ENCODE results near the gene FLNA.

FLNA gene

GRCh38 chrX:154321152-154321551 lies 53.3 kb downstream of the FLNA start:
- Histone ChIP-seq H3K4me3 (ENCODE audit: low read length) (no peak overlapping the region), H3K4me1 (ENCODE audit: control insufficient read depth, insufficient read depth, low read length) (no peaks in the 10 kb centered on the region), H3K27me3 (ENCODE audit: control insufficient read depth, insufficient read depth, low read length) (no peaks in the 10 kb centered on the region), H3K9me3 (ENCODE audit: control insufficient read depth, insufficient read depth, low read length) (no peaks in the 10 kb centered on the region), H3K27ac (ENCODE audit: low read length) (no peak overlapping the region), H3K36me3 (ENCODE audit: control insufficient read depth, insufficient read depth, low read length) (no peaks in the 10 kb centered on the region)
- WGBS (ENCODE audit: insufficient coverage, insufficient read length): no CpG with 5 or more reads among the region's 7 CpGs
- DNase-seq (ENCODE audit: low read depth, low spot score): no peak

DNA sequence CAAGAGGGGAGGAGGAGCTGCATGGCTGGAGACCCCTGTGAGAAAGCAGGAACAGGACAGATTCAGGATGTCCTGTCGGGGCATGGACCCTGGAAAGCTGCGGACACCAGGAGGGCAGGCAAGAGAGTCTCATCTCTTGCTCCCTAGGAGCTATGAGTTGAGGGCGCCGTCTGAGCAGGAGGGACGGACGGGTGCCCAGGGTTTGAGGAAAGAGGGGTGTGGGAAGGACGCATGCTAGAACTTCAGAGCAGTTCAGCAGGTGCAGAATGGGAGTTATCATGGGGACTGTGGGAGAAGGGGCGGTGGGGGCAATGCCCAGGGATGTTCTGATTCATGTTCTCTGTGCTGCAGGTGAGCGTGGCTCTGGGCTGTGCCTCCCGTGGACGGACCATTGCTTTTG lies 54.0 kb downstream of the FLNA start:
- H3K27ac ChIP-seq (ENCODE audit: low read length): no peak overlapping the region
- no peaks in the 10 kb centered on the region for H3K27me3 ChIP-seq (ENCODE audit: control insufficient read depth, insufficient read depth, low read length)
- H3K9me3 ChIP-seq (ENCODE audit: control insufficient read depth, insufficient read depth, low read length): no peaks in the 10 kb centered on the region
- no peaks in the 10 kb centered on the region for H3K4me1 ChIP-seq (ENCODE audit: control insufficient read depth, insufficient read depth, low read length)
- H3K4me3 ChIP-seq (ENCODE audit: low read length): no peak overlapping the region
- WGBS (ENCODE audit: insufficient coverage, insufficient read length): no CpG with 5 or more reads among the region's 11 CpGs
- DNase-seq (ENCODE audit: low read depth, low spot score): no peak
- no peaks in the 10 kb centered on the region for H3K36me3 ChIP-seq (ENCODE audit: control insufficient read depth, insufficient read depth, low read length)

- Histone ChIP-seq H3K4me1 (ENCODE audit: control insufficient read depth, insufficient read depth, low read length) (no peaks in the 10 kb centered on the region), H3K36me3 (ENCODE audit: control insufficient read depth, insufficient read depth, low read length) (no peaks in the 10 kb centered on the region), H3K9me3 (ENCODE audit: control insufficient read depth, insufficient read depth, low read length) (no peaks in the 10 kb centered on the region), H3K27ac (ENCODE audit: low read length) (no peak overlapping the region), H3K27me3 (ENCODE audit: control insufficient read depth, insufficient read depth, low read length) (no peaks in the 10 kb centered on the region), H3K4me3 (ENCODE audit: low read length) (no peak overlapping the region)
- no CpG with 5 or more reads among the region's 7 CpGs for WGBS (ENCODE audit: insufficient coverage, insufficient read length)
- DNase-seq (ENCODE audit: low read depth, low spot score): peak; percentile 16
Observed at GRCh38 chrX:154317391-154317995, 56.9 kb downstream of the FLNA start.

DNA sequence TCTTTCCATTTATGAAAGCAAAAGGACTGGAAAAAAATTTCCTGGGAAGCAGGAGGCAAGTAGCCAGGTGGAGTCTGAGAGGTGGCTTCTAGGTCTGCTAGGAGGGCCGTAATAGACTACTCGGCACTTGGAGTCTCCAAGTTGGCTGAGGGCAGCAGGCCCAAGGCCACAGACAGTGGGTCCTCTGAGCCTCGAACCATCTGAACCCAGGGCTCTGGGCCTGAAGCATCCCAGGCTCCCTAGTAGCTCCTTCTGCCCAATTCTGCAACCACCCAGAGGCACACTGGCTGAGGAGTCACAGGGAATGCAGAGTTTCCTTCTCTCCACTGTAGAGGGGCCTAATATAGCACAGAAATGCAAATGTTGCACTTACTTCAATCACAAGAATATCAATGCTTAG lies 59.0 kb downstream of the FLNA start:
- Histone ChIP-seq H3K27me3 (ENCODE audit: control insufficient read depth, insufficient read depth, low read length) (no peaks in the 10 kb centered on the region), H3K27ac (ENCODE audit: low read length) (no peak overlapping the region), H3K4me3 (ENCODE audit: low read length) (no peak overlapping the region), H3K9me3 (ENCODE audit: control insufficient read depth, insufficient read depth, low read length) (no peaks in the 10 kb centered on the region), H3K36me3 (ENCODE audit: control insufficient read depth, insufficient read depth, low read length) (no peaks in the 10 kb centered on the region), H3K4me1 (ENCODE audit: control insufficient read depth, insufficient read depth, low read length) (no peaks in the 10 kb centered on the region)
- WGBS (ENCODE audit: insufficient coverage, insufficient read length): no CpG with 5 or more reads among the region's 3 CpGs
- DNase-seq (ENCODE audit: low read depth, low spot score): no peak

GRCh38 chrX:154313147-154313546 lies 61.3 kb downstream of the FLNA start:
- H3K4me3 ChIP-seq (ENCODE audit: low read length): no peak overlapping the region
- no peaks in the 10 kb centered on the region for H3K36me3 ChIP-seq (ENCODE audit: control insufficient read depth, insufficient read depth, low read length)
- no CpG with 5 or more reads among the region's 5 CpGs for WGBS (ENCODE audit: insufficient coverage, insufficient read length)
- H3K4me1 ChIP-seq (ENCODE audit: control insufficient read depth, insufficient read depth, low read length): no peaks in the 10 kb centered on the region
- H3K27me3 ChIP-seq (ENCODE audit: control insufficient read depth, insufficient read depth, low read length): no peaks in the 10 kb centered on the region
- DNase-seq (ENCODE audit: low read depth, low spot score): no peak
- no peak overlapping the region for H3K27ac ChIP-seq (ENCODE audit: low read length)
- H3K9me3 ChIP-seq (ENCODE audit: control insufficient read depth, insufficient read depth, low read length): no peaks in the 10 kb centered on the region

DNA sequence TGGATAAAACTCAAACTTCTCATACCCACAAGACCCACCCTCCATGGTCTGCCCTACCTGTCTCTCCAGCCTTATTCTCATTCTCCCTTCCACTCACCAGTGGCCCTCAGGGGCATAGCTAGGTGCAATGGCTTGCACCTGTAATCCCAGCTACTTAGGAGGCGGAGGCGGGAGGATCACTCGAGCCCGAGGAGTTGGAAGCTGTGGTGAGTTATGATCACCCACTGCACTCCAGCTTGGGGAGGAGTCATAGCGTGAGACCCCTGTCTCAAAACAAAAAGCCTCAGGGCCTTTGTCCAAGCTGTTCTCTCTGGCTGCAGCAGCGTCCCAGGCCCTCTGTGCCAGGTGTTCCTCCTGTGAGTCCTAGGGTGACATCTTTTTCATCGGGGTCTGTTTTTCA lies 62.3 kb downstream of the FLNA start:
- Histone ChIP-seq H3K9me3 (ENCODE audit: control insufficient read depth, insufficient read depth, low read length) (no peaks in the 10 kb centered on the region), H3K36me3 (ENCODE audit: control insufficient read depth, insufficient read depth, low read length) (no peaks in the 10 kb centered on the region), H3K27ac (ENCODE audit: low read length) (no peak overlapping the region), H3K4me3 (ENCODE audit: low read length) (no peak overlapping the region), H3K27me3 (ENCODE audit: control insufficient read depth, insufficient read depth, low read length) (no peaks in the 10 kb centered on the region), H3K4me1 (ENCODE audit: control insufficient read depth, insufficient read depth, low read length) (no peaks in the 10 kb centered on the region)
- no peak for DNase-seq (ENCODE audit: low read depth, low spot score)
- no CpG with 5 or more reads among the region's 7 CpGs for WGBS (ENCODE audit: insufficient coverage, insufficient read length)

- DNase-seq (ENCODE audit: low read depth, low spot score): no peak
- Histone ChIP-seq H3K9me3 (ENCODE audit: control insufficient read depth, insufficient read depth, low read length) (no peaks in the 10 kb centered on the region), H3K27me3 (ENCODE audit: control insufficient read depth, insufficient read depth, low read length) (no peaks in the 10 kb centered on the region), H3K4me1 (ENCODE audit: control insufficient read depth, insufficient read depth, low read length) (no peaks in the 10 kb centered on the region), H3K4me3 (ENCODE audit: low read length) (no peak overlapping the region), H3K36me3 (ENCODE audit: control insufficient read depth, insufficient read depth, low read length) (no peaks in the 10 kb centered on the region), H3K27ac (ENCODE audit: low read length) (no peak overlapping the region)
- no CpG with 5 or more reads among the region's 19 CpGs for WGBS (ENCODE audit: insufficient coverage, insufficient read length)
Observed at GRCh38 chrX:154310616-154311536, 63.6 kb downstream of the FLNA start.

- H3K36me3 ChIP-seq (ENCODE audit: control insufficient read depth, insufficient read depth, low read length): no peaks in the 10 kb centered on the region
- H3K9me3 ChIP-seq (ENCODE audit: control insufficient read depth, insufficient read depth, low read length): no peaks in the 10 kb centered on the region
- no peak for DNase-seq (ENCODE audit: low read depth, low spot score)
- H3K4me3 ChIP-seq (ENCODE audit: low read length): no peak overlapping the region
- H3K27me3 ChIP-seq (ENCODE audit: control insufficient read depth, insufficient read depth, low read length): no peaks in the 10 kb centered on the region
- peaks cover 1% of the 10 kb centered on the region; the same call in 1 of the 2 replicates for H3K4me1 ChIP-seq (ENCODE audit: control insufficient read depth, insufficient read depth, low read length)
- H3K27ac ChIP-seq (ENCODE audit: low read length): no peak overlapping the region
- WGBS (ENCODE audit: insufficient coverage, insufficient read length): no CpG with 5 or more reads among the region's 16 CpGs
Observed at GRCh38 chrX:154309041-154309775, 65.2 kb downstream of the FLNA start.

DNA sequence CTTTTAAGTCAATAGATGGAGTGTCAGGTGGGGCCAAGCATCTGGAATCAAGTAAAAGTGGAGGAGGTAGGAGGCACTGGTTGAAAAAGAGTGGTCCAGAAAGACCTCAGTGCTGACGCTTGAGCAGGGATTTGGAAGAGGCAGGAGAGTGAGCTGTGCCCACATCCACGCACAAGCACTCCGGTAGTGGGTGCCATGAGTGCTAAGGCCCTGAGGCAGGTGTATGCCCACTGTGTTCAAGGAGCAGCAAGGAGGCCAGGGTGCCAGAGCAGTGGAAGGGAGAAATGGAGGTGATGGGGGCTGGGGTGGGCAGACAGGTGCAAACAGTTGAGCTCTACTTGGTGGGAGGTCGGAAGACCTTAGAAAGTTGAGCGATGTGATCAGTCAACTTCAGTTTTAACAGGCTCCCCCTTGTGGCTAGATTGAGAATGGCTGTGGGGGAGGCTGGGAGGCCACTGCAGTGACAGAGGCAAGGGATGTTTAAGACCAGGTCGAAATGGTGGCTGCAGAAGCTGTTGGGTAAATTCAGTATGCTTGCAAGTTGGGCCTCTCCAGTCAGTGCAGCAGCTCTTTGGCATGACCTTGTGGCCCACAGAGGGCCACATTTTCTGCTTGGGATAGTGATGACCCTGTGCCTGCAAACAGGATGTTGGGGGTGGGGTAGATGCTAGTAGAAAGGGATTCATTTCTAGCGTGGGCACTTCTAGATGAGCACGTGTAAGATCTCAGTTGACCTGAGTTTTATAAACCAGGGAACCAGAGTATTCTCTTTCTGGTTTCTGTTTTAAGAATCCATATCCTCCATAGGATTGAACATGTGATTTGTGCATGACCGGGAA lies 66.1 kb downstream of the FLNA start:
- H3K27ac ChIP-seq (ENCODE audit: low read length): no peak overlapping the region
- H3K9me3 ChIP-seq (ENCODE audit: control insufficient read depth, insufficient read depth, low read length): no peaks in the 10 kb centered on the region
- H3K27me3 ChIP-seq (ENCODE audit: control insufficient read depth, insufficient read depth, low read length): no peaks in the 10 kb centered on the region
- no peak overlapping the region for H3K4me3 ChIP-seq (ENCODE audit: low read length)
- peaks cover 1% of the 10 kb centered on the region; the same call in 1 of the 2 replicates for H3K4me1 ChIP-seq (ENCODE audit: control insufficient read depth, insufficient read depth, low read length)
- H3K36me3 ChIP-seq (ENCODE audit: control insufficient read depth, insufficient read depth, low read length): no peaks in the 10 kb centered on the region
- no CpG with 5 or more reads among the region's 9 CpGs for WGBS (ENCODE audit: insufficient coverage, insufficient read length)
- peak; percentile 29 for DNase-seq (ENCODE audit: low read depth, low spot score)

GRCh38 chrX:154307202-154307601 lies 67.2 kb downstream of the FLNA start:
- no peak for DNase-seq (ENCODE audit: low read depth, low spot score)
- Histone ChIP-seq H3K9me3 (ENCODE audit: control insufficient read depth, insufficient read depth, low read length) (no peaks in the 10 kb centered on the region), H3K4me3 (ENCODE audit: low read length) (no peak overlapping the region), H3K27ac (ENCODE audit: low read length) (no peak overlapping the region), H3K36me3 (ENCODE audit: control insufficient read depth, insufficient read depth, low read length) (no peaks in the 10 kb centered on the region), H3K4me1 (ENCODE audit: control insufficient read depth, insufficient read depth, low read length) (peaks cover 1% of the 10 kb centered on the region; the same call in 1 of the 2 replicates), H3K27me3 (ENCODE audit: control insufficient read depth, insufficient read depth, low read length) (no peaks in the 10 kb centered on the region)
- WGBS (ENCODE audit: insufficient coverage, insufficient read length): no CpG with 5 or more reads among the region's 6 CpGs
